Measurements from ENCODE around the gene SUN1. TPM values are rescaled to one million over a fixed set of nuclear protein-coding genes. Genes with fewer than 3 reads are reported as not detected.

Gene SUN1
- polyA plus RNA-seq, 3 donors from 2014 or later = 19.3 to 31.5 (median 19.8) TPM

GRCh38 chr7:893686-894085 is 61.4 kb downstream of the SUN1 start:
- Mint-ChIP-seq H3K9me3 (peaks cover 0 to 2% (median 0%) of the 10 kb centered on the region in 6 donors), H3K36me3 (peaks cover 12 to 29% (median 20%) of the 10 kb centered on the region in 3 donors), H3K27ac (peak overlapping the region in 1 of 6 donors; percentile 34), H3K4me1 (peaks cover 0 to 9% of the 10 kb centered on the region in 2 donors), H3K27me3 (ENCODE audit: low read depth in 3 of 3) (peaks cover 3 to 50% (median 37%) of the 10 kb centered on the region in 3 donors), H3K4me3 (no peak overlapping the region)
- no peak for DNase-seq

- Mint-ChIP-seq H3K9me3 (peaks cover 0 to 2% (median 0%) of the 10 kb centered on the region in 6 donors), H3K4me3 (peak overlapping the region in 1 of 5 donors; percentile 12), H3K4me1 (peaks cover 0 to 8% of the 10 kb centered on the region in 2 donors), H3K27me3 (ENCODE audit: low read depth in 3 of 3) (peaks cover 3 to 51% (median 37%) of the 10 kb centered on the region in 3 donors), H3K36me3 (peaks cover 12 to 29% (median 20%) of the 10 kb centered on the region in 3 donors), H3K27ac (peak overlapping the region in 2 of 6 donors; percentile 30 to 34)
- no peak for DNase-seq
These were observed 62.0 kb downstream of the SUN1 start for GRCh38 chr7:894164-894867.

GRCh38 chr7:894927-895450 is 62.7 kb downstream of the SUN1 start:
- peaks cover 0 to 2% (median 0%) of the 10 kb centered on the region in 6 donors for H3K9me3 Mint-ChIP-seq
- H3K27me3 Mint-ChIP-seq (ENCODE audit: low read depth in 3 of 3) = peaks cover 7 to 55% (median 37%) of the 10 kb centered on the region in 3 donors
- peak overlapping the region in 2 of 6 donors; percentile 14 to 34 for H3K27ac Mint-ChIP-seq
- peaks cover 12 to 29% (median 20%) of the 10 kb centered on the region in 3 donors for H3K36me3 Mint-ChIP-seq
- DNase-seq = no peak
- peaks cover 0 to 8% of the 10 kb centered on the region in 2 donors for H3K4me1 Mint-ChIP-seq
- H3K4me3 Mint-ChIP-seq = no peak overlapping the region

GRCh38 chr7:895451-896052 is 63.3 kb downstream of the SUN1 start:
- no peak overlapping the region for H3K4me3 Mint-ChIP-seq
- H3K36me3 Mint-ChIP-seq = peaks cover 12 to 28% (median 18%) of the 10 kb centered on the region in 3 donors
- H3K9me3 Mint-ChIP-seq = peaks cover 0 to 2% (median 0%) of the 10 kb centered on the region in 6 donors
- DNase-seq = no peak
- H3K27me3 Mint-ChIP-seq (ENCODE audit: low read depth in 3 of 3) = peaks cover 9 to 51% (median 34%) of the 10 kb centered on the region in 3 donors
- H3K4me1 Mint-ChIP-seq = peaks cover 0 to 8% of the 10 kb centered on the region in 2 donors
- H3K27ac Mint-ChIP-seq = peak overlapping the region in 1 of 6 donors; percentile 12

GRCh38 chr7:896346-897075 is 64.2 kb downstream of the SUN1 start:
- H3K36me3 Mint-ChIP-seq = peaks cover 12 to 22% (median 16%) of the 10 kb centered on the region in 3 donors
- H3K27ac Mint-ChIP-seq = peak overlapping the region in 1 of 6 donors; percentile 81
- no peak for DNase-seq
- H3K9me3 Mint-ChIP-seq = peaks cover 0 to 2% (median 0%) of the 10 kb centered on the region in 6 donors
- peaks cover 0 to 8% of the 10 kb centered on the region in 2 donors for H3K4me1 Mint-ChIP-seq
- H3K27me3 Mint-ChIP-seq (ENCODE audit: low read depth in 3 of 3) = peaks cover 9 to 42% (median 33%) of the 10 kb centered on the region in 3 donors
- H3K4me3 Mint-ChIP-seq = no peak overlapping the region

GRCh38 chr7:897086-897485 is 64.8 kb downstream of the SUN1 start:
- Mint-ChIP-seq H3K4me1 (peaks cover 0 to 8% of the 10 kb centered on the region in 2 donors), H3K27ac (peak overlapping the region in 1 of 6 donors; percentile 23), H3K9me3 (peaks cover 0 to 2% (median 0%) of the 10 kb centered on the region in 6 donors), H3K27me3 (ENCODE audit: low read depth in 3 of 3) (peaks cover 9 to 36% (median 33%) of the 10 kb centered on the region in 3 donors), H3K36me3 (peaks cover 12 to 22% (median 16%) of the 10 kb centered on the region in 3 donors), H3K4me3 (no peak overlapping the region)
- no peak for DNase-seq

- Mint-ChIP-seq H3K4me1 (peaks cover 3 to 7% of the 10 kb centered on the region in 2 donors), H3K9me3 (no peaks in the 10 kb centered on the region), H3K36me3 (peaks cover 6 to 20% (median 14%) of the 10 kb centered on the region in 3 donors), H3K4me3 (no peak overlapping the region), H3K27ac (no peak overlapping the region), H3K27me3 (ENCODE audit: low read depth in 3 of 3) (peaks cover 10 to 29% (median 29%) of the 10 kb centered on the region in 3 donors)
- DNase-seq = no peak
These were observed 65.6 kb downstream of the SUN1 start for GRCh38 chr7:897771-898376.

GRCh38 chr7:898460-898854 is 66.2 kb downstream of the SUN1 start:
- no peak for DNase-seq
- H3K4me1 Mint-ChIP-seq = peaks cover 2 to 8% of the 10 kb centered on the region in 2 donors
- H3K4me3 Mint-ChIP-seq = no peak overlapping the region

GRCh38 chr7:898855-899681 is 66.8 kb downstream of the SUN1 start:
- Mint-ChIP-seq H3K27ac (no peak overlapping the region), H3K4me1 (peaks cover 0 to 8% of the 10 kb centered on the region in 2 donors), H3K27me3 (ENCODE audit: low read depth in 3 of 3) (peaks cover 10 to 24% (median 21%) of the 10 kb centered on the region in 3 donors), H3K9me3 (no peaks in the 10 kb centered on the region), H3K4me3 (no peak overlapping the region), H3K36me3 (peaks cover 6 to 19% (median 16%) of the 10 kb centered on the region in 3 donors)
- no peak for DNase-seq

More at GRCh38 chr7:898460-898854, 66.2 kb downstream of the SUN1 start:
- Mint-ChIP-seq H3K27ac (no peak overlapping the region), H3K27me3 (ENCODE audit: low read depth in 3 of 3) (peaks cover 10 to 27% (median 25%) of the 10 kb centered on the region in 3 donors), H3K9me3 (no peaks in the 10 kb centered on the region), H3K36me3 (peaks cover 6 to 19% (median 16%) of the 10 kb centered on the region in 3 donors)

GRCh38 chr7:899806-900205 is 67.5 kb downstream of the SUN1 start:
- H3K4me3 Mint-ChIP-seq = no peak overlapping the region

GRCh38 chr7:900331-901040 is 68.2 kb downstream of the SUN1 start:
- no peak overlapping the region for H3K27ac Mint-ChIP-seq
- H3K4me3 Mint-ChIP-seq = no peak overlapping the region
- peaks cover 0 to 8% of the 10 kb centered on the region in 2 donors for H3K4me1 Mint-ChIP-seq
- no peaks in the 10 kb centered on the region for H3K9me3 Mint-ChIP-seq
- DNase-seq = no peak
- H3K36me3 Mint-ChIP-seq = peaks cover 6 to 13% (median 13%) of the 10 kb centered on the region in 3 donors
- peaks cover 10 to 15% (median 14%) of the 10 kb centered on the region in 3 donors for H3K27me3 Mint-ChIP-seq (ENCODE audit: low read depth in 3 of 3)

More at GRCh38 chr7:899806-900205, 67.5 kb downstream of the SUN1 start:
- peaks cover 6 to 16% (median 13%) of the 10 kb centered on the region in 3 donors for H3K36me3 Mint-ChIP-seq
- H3K27ac Mint-ChIP-seq = no peak overlapping the region
- H3K27me3 Mint-ChIP-seq (ENCODE audit: low read depth in 3 of 3) = peaks cover 10 to 21% (median 15%) of the 10 kb centered on the region in 3 donors
- no peaks in the 10 kb centered on the region for H3K9me3 Mint-ChIP-seq
- DNase-seq = no peak
- peaks cover 0 to 8% of the 10 kb centered on the region in 2 donors for H3K4me1 Mint-ChIP-seq

GRCh38 chr7:901041-901387 is 68.7 kb downstream of the SUN1 start:
- H3K4me1 Mint-ChIP-seq = peaks cover 0 to 8% of the 10 kb centered on the region in 2 donors
- no peak overlapping the region for H3K27ac Mint-ChIP-seq
- peaks cover 10 to 13% (median 12%) of the 10 kb centered on the region in 3 donors for H3K27me3 Mint-ChIP-seq (ENCODE audit: low read depth in 3 of 3)
- H3K9me3 Mint-ChIP-seq = no peaks in the 10 kb centered on the region
- no peak overlapping the region for H3K4me3 Mint-ChIP-seq
- H3K36me3 Mint-ChIP-seq = peaks cover 3 to 11% (median 11%) of the 10 kb centered on the region in 3 donors
- DNase-seq = no peak

Data from immature natural killer cell (primary cell).